GM10847 (cell line): Measurements from ENCODE around the gene VPS54.

Source experiments
- POLR2A ChIP-seq: IDR thresholded peaks from 2 replicates; pipeline ENCODE4 v1.6.1; 2011; ENCODE audit not compliant: insufficient read length; ENCODE audit errors: extremely low read depth

VPS54 gene

DNA sequence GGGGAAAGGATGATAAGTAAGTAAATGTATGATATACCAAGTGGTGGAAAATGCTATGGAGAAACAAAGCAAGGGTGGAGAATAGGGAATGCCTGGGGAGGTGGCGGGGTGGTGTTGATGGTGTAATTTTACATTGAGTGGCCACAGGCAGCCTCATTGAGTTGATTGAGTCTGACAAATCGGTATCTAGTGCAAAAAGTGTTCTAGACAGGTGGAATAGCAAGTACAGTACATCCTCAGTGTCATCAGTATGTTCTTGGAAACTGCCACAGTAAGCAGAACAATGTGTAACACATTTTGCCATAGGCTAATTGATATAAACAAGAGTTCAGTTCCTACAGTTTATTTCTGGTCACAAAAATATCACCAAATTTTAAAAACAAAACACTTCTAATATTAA lies 131.2 kb downstream of the VPS54 start:
- TF ChIP-seq POLR2A = no peak

GRCh38 chr2:63886445-63886844 lies 132.8 kb downstream of the VPS54 start:
- TF ChIP-seq POLR2A = no peak

GRCh38 chr2:63882395-63883105 lies 136.7 kb downstream of the VPS54 start:
- no peak for TF ChIP-seq POLR2A

- no peak for TF ChIP-seq POLR2A
These were observed 138.0 kb downstream of the VPS54 start for GRCh38 chr2:63881205-63881604.

- TF ChIP-seq POLR2A = no peak
These were observed 138.6 kb downstream of the VPS54 start for GRCh38 chr2:63880625-63881024.

- no peak for TF ChIP-seq POLR2A
These were observed 139.3 kb downstream of the VPS54 start for GRCh38 chr2:63879876-63880433.

- no peak for TF ChIP-seq POLR2A
These were observed 140.7 kb downstream of the VPS54 start for GRCh38 chr2:63878486-63878885.

GRCh38 chr2:63876311-63876710 lies 142.9 kb downstream of the VPS54 start:
- TF ChIP-seq POLR2A = no peak

- TF ChIP-seq POLR2A = no peak
These were observed 143.5 kb downstream of the VPS54 start for GRCh38 chr2:63875559-63876245.

- TF ChIP-seq POLR2A = no peak
These were observed 144.1 kb downstream of the VPS54 start for GRCh38 chr2:63875131-63875527.

DNA sequence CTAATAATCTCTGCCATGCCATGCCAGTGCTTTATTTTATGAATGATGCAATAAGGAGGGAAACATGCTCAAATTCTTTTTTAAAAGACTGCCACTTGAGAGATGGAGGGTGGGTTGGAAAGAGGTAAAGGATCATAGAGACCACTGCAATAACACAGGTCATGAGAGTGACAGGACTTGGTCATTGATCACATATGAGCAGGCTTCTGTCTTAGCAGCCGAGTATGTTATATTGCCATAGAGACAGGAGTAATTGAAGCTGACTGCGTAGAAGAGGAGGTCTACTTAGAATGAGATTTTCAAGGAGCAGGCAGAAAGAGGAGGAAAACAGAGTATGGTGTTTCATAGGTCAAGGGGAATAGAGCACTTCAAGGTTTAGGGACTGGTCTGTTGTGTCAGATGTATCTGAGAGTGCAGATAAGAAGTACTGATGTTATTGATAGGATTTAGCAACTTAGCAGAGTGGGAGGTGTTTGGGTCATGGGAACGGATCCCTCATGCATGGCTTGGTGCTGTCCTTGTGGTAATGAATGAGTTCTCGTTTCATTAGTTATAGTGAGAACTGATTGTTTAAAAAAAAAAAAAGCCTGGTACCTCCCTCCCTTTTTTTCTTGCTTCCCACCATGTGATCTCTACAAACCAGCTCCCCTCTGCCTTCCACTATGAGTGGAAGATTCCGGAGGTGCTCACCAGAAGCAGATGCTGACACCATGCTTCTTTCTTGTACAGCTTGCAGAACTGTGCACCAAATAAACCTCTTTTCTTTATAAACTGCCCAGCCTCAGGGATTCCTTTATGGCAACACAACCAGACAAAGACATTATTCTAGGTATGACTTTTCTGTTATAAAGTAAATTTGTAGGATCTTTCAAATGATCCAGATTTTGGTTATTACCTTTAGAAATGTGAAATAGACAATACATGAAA lies 144.8 kb downstream of the VPS54 start:
- TF ChIP-seq POLR2A = no peak

DNA sequence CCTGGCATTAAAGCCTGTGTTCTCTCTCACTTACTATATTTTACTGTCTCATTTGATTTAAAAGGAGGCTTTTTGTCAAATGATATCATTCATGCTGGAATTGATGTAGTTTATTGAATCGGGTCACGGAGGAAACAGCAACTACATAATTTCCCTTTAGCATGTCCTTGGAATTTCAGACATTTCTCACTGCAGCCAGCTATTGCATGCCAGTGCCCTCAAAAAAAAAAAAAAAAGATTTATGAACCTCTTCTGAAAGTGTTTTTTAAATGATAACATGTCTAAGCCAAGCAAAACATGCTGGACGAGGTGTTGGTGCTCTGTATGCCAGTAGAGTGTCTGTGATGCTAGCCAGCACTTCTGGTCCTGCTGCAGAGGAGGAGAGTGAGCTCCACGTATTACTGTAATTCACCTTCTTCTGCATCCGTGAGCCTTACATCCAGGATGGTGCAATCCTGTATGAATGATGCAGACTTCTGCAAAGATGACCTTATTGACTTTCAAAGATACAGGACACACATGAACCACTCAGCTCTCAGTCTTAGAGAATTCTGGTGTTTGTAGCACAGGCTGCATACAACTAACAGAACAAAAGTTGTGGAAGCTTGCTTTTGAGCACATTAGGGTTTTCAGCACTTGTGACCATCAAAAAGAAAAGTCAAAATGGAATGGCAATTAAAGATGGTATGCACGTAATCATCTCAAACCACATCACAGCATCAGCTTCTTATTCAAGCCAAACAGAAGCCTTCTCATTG lies 146.5 kb downstream of the VPS54 start:
- TF ChIP-seq POLR2A = no peak

- TF ChIP-seq POLR2A = no peak
These were observed 147.4 kb downstream of the VPS54 start for GRCh38 chr2:63871864-63872263.

GRCh38 chr2:63870679-63871078 lies 148.5 kb downstream of the VPS54 start:
- TF ChIP-seq POLR2A = no peak
